ENCODE measurements around the gene NTM.

- TF ChIP-seq CTCF (conservative IDR thresholded peaks at IDR 0.05 in 1 of 2, IDR thresholded peaks at IDR 0.05 in 1 of 2; ENCODE audit: low read depth in 1 of 2, low read length in 2 of 2) (no peak), EZH2 (IDR thresholded peaks at IDR 0.05; ENCODE audit: low read length, missing control alignments) (no peak)
Observed at GRCh38 chr11:131934006-131934405, 563.6 kb downstream of the NTM start.
